Lower leg skin (tissue), 4 donors: ENCODE data around the gene CFAP44. TPM values are rescaled to one million over a fixed set of nuclear protein-coding genes. Genes with fewer than 3 reads are reported as not detected.

Experiments used
- DNase-seq, 2 donors: peaks; one replicate each; pipeline ENCODE4 v3.0.0-alpha.2; 2019; ENCODE audit warnings: low spot score in 2 of 2
- H3K4me3 ChIP-seq: fragments of 200-600 bp; sonication (generic); 2 replicates; pipeline ENCODE4 v1.5.1; 2017; ENCODE audit warnings: mild to moderate bottlenecking, low read depth; ENCODE audit not compliant: poor library complexity, severe bottlenecking
- CTCF ChIP-seq, 3 donors: fragments of 450-650 bp; IDR thresholded peaks; one replicate each; pipeline ENCODE4 v1.5.1; 2016; ENCODE audit warnings: antibody characterized with exemption in 3 of 3, mild to moderate bottlenecking in 3 of 3, moderate library complexity in 2 of 3
- POLR2A ChIP-seq, 2 donors: fragments of 450-650 bp; IDR thresholded peaks; one replicate each; pipeline ENCODE4 v1.6.1; 2016 to 2017; ENCODE audit warnings: antibody characterized with exemption in 2 of 2, mild to moderate bottlenecking in 1 of 2, moderate library complexity in 1 of 2
- WGBS, 2 donors: methylation state at CpG; one replicate each; pipeline ENCODE4 v1.1.5; 2018; 5-methylcytosine and 5-hydroxymethylcytosine counted together
- intact Hi-C: fragments of 100-400 bp; cut with DNase I; formaldehyde crosslinking; loops from one replicate; pipeline ENCODE4 v1.15.0; 2023; ENCODE audit warnings: low total_unique reads
- total RNA-seq, 4 donors: library from RNA; depleted of rRNA; stranded (reverse); fragments of >200 nt; gene quantifications; one replicate each; pipeline ENCODE4 v1.1.0, GENCODE V29; 2016

CFAP44 gene
- total RNA-seq, 4 donors from 2014 or later: 2.2 to 5.7 (median 4.1) TPM

GRCh38 chr3:113437411-113437810 lies 3.9 kb downstream of the CFAP44 start:
- 59 to 76% methylated on average over 3 of the region's 3 CpGs for WGBS, 2 donors
- no peak for TF ChIP-seq POLR2A (IDR thresholded peaks at IDR 0.05)
- TF ChIP-seq CTCF (IDR thresholded peaks at IDR 0.05): no peak
- no peak for DNase-seq
- intact Hi-C loops: no loop called here
- H3K4me3 ChIP-seq: no peak overlapping the region

- TF ChIP-seq CTCF (IDR thresholded peaks at IDR 0.05) (no peak), POLR2A (IDR thresholded peaks at IDR 0.05) (no peak)
- no peak overlapping the region for H3K4me3 ChIP-seq
- no peak for DNase-seq
- intact Hi-C loops: no loop called here
- 85 to 100% methylated on average over 1 of the region's 1 CpG for WGBS, 2 donors
These were observed 4.5 kb downstream of the CFAP44 start for GRCh38 chr3:113436809-113437208.

GRCh38 chr3:113431811-113432210 lies 9.5 kb downstream of the CFAP44 start:
- WGBS, 2 donors: 64% methylated on average over 2 of the region's 2 CpGs
- DNase-seq: no peak
- no peak for TF ChIP-seq CTCF (IDR thresholded peaks at IDR 0.05)
- TF ChIP-seq POLR2A (IDR thresholded peaks at IDR 0.05): no peak
- H3K4me3 ChIP-seq: no peak overlapping the region
- intact Hi-C loops: no loop called here

GRCh38 chr3:113428581-113428980 lies 12.7 kb downstream of the CFAP44 start:
- TF ChIP-seq CTCF (IDR thresholded peaks at IDR 0.05): no peak
- TF ChIP-seq POLR2A (IDR thresholded peaks at IDR 0.05): no peak
- no peak overlapping the region for H3K4me3 ChIP-seq
- DNase-seq: no peak
- intact Hi-C loops: no loop called here
- 96 to 100% methylated on average over 1 of the region's 1 CpG for WGBS, 2 donors

GRCh38 chr3:113423699-113424098 lies 17.6 kb downstream of the CFAP44 start:
- TF ChIP-seq POLR2A (IDR thresholded peaks at IDR 0.05): no peak
- no peak for DNase-seq
- 55 to 56% methylated on average over 4 of the region's 4 CpGs for WGBS, 2 donors
- H3K4me3 ChIP-seq: no peak overlapping the region
- intact Hi-C loops: no loop called here

GRCh38 chr3:113421082-113421481 lies 20.2 kb downstream of the CFAP44 start:
- no peak for DNase-seq
- no peak overlapping the region for H3K4me3 ChIP-seq
- WGBS, 2 donors: 90 to 92% methylated on average over 3 of the region's 3 CpGs
- TF ChIP-seq CTCF (IDR thresholded peaks at IDR 0.05): no peak
- no peak for TF ChIP-seq POLR2A (IDR thresholded peaks at IDR 0.05)
- intact Hi-C loops: no loop called here
